Fibroblast of pulmonary artery (primary cell): Measurements from ENCODE around the gene MAP7.

ENCODE experiments used
- DNase-seq: peaks from one replicate; pipeline ENCODE4 v3.0.0-alpha.2; 2010; ENCODE audit warnings: low read depth
- H3K4me3 ChIP-seq: replicated peaks from 2 replicates; pipeline ENCODE4 v1.5.1; 2011; ENCODE audit warnings: low read depth, mild to moderate bottlenecking, control low read depth, low read length, moderate library complexity
- TF ChIP-seq, protein P1 (sequence below): IDR thresholded peaks from 2 replicates; pipeline ENCODE4 v1.5.1; 2011; ENCODE audit warnings: mild to moderate bottlenecking, control low read depth, low read length, inconsistent platforms; ENCODE audit errors: missing control alignments

MAP7 gene

DNA sequence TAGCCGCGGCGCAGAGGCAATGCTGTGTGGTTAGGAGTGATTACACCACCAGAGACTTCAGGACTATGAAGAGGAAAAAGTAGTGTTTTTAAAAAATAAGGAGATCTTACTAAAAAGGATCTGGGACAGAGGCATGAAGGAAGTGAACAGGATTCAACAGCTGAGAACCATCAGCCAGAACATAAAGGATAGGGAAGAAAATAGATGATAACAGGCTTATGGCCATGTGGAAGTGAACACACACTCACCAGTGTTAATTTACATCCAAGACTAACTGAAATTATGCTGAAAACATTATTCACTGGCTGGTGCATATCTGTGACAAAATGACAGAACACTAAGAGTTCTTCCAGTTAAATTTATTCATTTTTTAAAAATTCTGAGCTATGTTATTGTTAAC is 213.1 kb downstream of the MAP7 start:
- TF ChIP-seq, protein P1, sequence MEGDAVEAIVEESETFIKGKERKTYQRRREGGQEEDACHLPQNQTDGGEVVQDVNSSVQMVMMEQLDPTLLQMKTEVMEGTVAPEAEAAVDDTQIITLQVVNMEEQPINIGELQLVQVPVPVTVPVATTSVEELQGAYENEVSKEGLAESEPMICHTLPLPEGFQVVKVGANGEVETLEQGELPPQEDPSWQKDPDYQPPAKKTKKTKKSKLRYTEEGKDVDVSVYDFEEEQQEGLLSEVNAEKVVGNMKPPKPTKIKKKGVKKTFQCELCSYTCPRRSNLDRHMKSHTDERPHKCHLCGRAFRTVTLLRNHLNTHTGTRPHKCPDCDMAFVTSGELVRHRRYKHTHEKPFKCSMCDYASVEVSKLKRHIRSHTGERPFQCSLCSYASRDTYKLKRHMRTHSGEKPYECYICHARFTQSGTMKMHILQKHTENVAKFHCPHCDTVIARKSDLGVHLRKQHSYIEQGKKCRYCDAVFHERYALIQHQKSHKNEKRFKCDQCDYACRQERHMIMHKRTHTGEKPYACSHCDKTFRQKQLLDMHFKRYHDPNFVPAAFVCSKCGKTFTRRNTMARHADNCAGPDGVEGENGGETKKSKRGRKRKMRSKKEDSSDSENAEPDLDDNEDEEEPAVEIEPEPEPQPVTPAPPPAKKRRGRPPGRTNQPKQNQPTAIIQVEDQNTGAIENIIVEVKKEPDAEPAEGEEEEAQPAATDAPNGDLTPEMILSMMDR = no peak
- no peak overlapping the region for H3K4me3 ChIP-seq
- no peak for DNase-seq

DNA sequence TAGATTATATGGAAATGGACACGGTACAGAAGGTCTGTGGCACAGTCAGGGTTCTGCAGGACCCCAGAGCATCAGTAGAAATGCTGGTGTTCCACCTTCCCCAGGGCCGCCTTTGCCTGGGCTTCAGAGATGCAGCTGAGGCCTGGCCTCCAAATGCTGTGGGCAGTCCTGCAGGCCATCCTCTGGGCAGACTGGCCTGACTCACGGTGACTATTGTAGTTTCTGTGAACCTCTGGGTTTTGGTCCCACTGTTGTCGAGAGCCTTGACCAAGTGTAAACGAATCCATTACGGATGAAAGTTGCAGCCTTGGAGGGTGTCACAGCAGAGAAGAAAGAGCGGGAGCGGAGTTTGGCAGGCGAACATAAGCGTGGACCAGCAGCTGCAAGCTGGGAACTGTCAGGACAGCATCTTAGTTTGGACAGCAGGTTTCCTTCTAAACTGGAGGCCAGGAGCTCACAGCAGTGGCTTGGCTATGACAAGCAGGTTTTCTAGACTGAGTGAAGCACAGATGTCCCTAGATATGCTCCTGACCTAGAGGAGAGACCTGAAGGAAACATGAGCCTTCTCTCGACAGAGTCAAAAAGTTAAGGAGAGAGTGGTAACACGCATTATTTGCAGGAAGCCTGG is 214.4 kb downstream of the MAP7 start:
- H3K4me3 ChIP-seq = no peak overlapping the region
- TF ChIP-seq, protein P1 = no peak
- no peak for DNase-seq

DNA sequence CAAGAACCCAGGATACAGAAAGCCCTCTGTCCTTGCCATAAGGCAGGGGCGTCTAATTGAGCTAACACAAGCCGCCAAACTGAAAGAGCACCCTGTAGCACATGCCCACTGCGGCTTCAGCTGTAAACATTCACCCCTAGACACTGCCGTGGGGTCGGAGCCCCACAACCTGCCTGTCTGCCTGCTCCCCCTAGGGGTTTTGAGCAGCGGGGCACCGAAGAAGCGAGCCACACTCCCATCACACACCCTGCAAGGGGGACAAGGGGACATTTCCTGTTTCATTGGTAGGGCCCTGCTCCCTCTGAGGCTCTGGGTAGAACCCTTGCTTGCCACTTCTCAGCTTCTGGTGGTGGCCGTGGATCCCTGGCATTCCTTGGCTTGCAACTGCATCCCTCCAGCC is 215.4 kb downstream of the MAP7 start:
- H3K4me3 ChIP-seq = no peak overlapping the region
- TF ChIP-seq, protein P1 = peak; percentile 3
- DNase-seq = no peak

DNA sequence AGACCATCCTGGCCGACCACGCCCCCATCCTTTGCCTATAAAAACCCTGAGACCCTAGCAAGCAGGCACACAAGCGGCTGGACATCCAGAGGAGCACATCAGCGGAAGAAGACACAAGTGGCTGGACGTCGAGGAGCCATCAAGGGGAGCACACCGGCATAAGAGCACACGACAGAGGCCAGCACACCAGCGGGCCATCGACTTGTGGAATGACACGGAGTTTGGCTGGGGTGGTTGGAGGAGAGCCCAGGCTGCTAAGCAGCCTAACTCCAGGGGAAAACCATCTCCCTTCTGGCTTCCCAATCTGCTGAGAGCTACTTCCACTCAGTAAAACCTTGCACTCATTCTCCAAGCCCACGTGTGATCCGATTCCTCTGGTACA is 215.8 kb downstream of the MAP7 start:
- TF ChIP-seq, protein P1 = no peak
- no peak overlapping the region for H3K4me3 ChIP-seq
- DNase-seq = no peak

DNA sequence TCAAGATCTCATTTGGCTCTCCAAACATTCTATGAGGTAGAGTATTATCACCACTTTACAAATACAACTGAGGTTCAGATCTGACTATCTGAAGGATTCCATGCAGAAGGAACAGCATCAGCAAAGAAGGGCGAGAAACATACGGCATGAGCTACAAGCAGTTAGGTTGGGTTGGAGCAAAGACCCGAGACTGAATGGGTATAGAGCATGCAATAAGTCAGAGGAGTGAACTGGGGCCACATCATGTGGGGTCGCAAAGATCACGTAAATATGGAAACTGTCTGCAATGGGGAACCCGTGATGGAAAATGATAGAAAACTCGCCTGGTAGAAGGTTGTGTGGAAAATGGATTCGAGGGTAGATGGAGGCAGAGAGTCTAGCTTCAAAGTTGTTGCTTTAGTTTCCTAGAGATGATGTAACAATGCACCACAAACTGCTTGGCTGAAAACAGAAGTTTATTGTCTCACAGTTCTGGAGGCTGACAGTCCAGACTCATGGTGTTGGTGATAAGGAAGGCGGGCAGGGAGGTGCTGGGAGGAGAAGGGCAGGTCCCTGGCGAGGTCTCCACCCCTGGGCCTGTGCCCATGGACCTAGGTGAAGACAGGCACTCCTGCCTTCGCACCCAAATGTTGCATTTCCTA is 216.3 kb downstream of the MAP7 start:
- no peak overlapping the region for H3K4me3 ChIP-seq
- TF ChIP-seq, protein P1 = no peak
- peak; percentile 11 for DNase-seq

DNA sequence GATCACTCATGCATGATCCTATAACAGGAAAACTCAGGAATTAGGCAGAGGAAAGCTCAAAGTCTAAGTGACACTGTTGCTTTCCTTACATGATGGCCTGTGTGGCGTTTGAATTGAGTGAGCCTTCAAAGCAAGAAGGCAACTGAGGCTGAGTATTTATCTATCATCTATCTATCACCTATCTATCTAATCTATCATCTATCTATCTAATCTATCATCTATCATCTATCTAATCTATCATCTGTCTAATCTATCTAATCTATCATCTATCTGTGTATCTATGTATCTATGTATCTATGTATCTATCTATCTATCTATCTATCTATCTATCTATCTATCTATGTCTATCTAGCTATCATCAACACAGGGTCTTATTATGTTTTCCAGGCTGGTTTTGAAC is 218.8 kb downstream of the MAP7 start:
- TF ChIP-seq, protein P1 = no peak
- no peak overlapping the region for H3K4me3 ChIP-seq
- DNase-seq = no peak

DNA sequence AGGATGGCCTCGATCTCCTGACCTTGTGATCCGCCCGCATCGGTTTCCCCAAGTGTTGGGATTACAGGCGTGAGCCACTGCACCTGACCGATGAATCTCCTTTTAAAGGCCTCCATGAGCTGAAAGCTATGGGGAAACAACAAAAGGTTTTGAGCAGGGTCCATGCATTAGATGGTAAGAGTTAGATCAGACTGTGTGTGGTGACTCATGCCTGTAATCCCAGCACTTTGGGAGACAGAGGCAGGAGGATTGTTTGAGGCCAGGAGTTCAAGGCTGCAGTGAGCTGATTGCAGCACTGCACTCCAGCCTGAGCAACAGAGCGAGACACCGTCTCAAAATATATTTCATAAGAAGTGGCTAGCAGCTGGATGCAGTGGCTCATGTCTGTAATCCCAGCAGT is 219.6 kb downstream of the MAP7 start:
- H3K4me3 ChIP-seq = no peak overlapping the region
- no peak for DNase-seq

More for the DNA sequence above, 219.6 kb downstream of the MAP7 start:
- TF ChIP-seq, protein P1 = no peak
